IPS-20b (cell line): Measurements from ENCODE around the gene LRRC56.

Experiments used
- H3K27ac ChIP-seq: one replicate; pipeline ENCODE4 v1.5.1; 2013; ENCODE audit warnings: low read length
- H3K27me3 ChIP-seq: 2 replicates; pipeline ENCODE4 v1.6.1; 2013; ENCODE audit warnings: mild to moderate bottlenecking, low read length, inconsistent platforms; ENCODE audit not compliant: insufficient read depth
- H3K36me3 ChIP-seq: 2 replicates; pipeline ENCODE4 v1.6.1; 2013; ENCODE audit warnings: low read depth, mild to moderate bottlenecking, inconsistent platforms, low read length, moderate library complexity; ENCODE audit not compliant: insufficient read depth
- H3K4me1 ChIP-seq: 2 replicates; pipeline ENCODE4 v1.6.1; 2013; ENCODE audit warnings: mild to moderate bottlenecking, control low read depth, inconsistent platforms, low read length, moderate library complexity; ENCODE audit not compliant: insufficient read depth
- H3K4me3 ChIP-seq: 2 replicates; pipeline ENCODE4 v1.5.1; 2013; ENCODE audit warnings: mild to moderate bottlenecking, low read length, inconsistent platforms
- H3K9ac ChIP-seq: 2 replicates; pipeline ENCODE4 v1.6.1; 2013; ENCODE audit warnings: low read depth, mild to moderate bottlenecking, inconsistent platforms, low read length, moderate library complexity
- H3K9me3 ChIP-seq: 2 replicates; pipeline ENCODE4 v1.6.1; 2013; ENCODE audit warnings: mild to moderate bottlenecking, low read depth, low read length, inconsistent platforms; ENCODE audit not compliant: insufficient read depth

The LRRC56 gene

GRCh38 chr11:553083-553987 is 16.0 kb downstream of the LRRC56 start:
- peaks cover 41% of the 10 kb centered on the region for H3K27me3 ChIP-seq
- no peaks in the 10 kb centered on the region for H3K9me3 ChIP-seq
- H3K36me3 ChIP-seq, result no peaks in the 10 kb centered on the region
- H3K27ac ChIP-seq, result no peak overlapping the region
- no peak overlapping the region for H3K4me3 ChIP-seq
- no peak overlapping the region for H3K9ac ChIP-seq
- no peaks in the 10 kb centered on the region for H3K4me1 ChIP-seq

GRCh38 chr11:553988-554340 is 16.6 kb downstream of the LRRC56 start:
- H3K27me3 ChIP-seq, result peaks cover 47% of the 10 kb centered on the region
- H3K27ac ChIP-seq, result no peak overlapping the region
- H3K4me1 ChIP-seq, result no peaks in the 10 kb centered on the region
- no peaks in the 10 kb centered on the region for H3K9me3 ChIP-seq
- no peak overlapping the region for H3K4me3 ChIP-seq
- no peaks in the 10 kb centered on the region for H3K36me3 ChIP-seq
- H3K9ac ChIP-seq, result no peak overlapping the region

- Histone ChIP-seq H3K4me3 (peak overlapping the region; percentile 64; the same call in 1 of the 2 replicates), H3K9ac (peak overlapping the region; percentile 41; the same call in 1 of the 2 replicates), H3K9me3 (no peaks in the 10 kb centered on the region), H3K27me3 (peaks cover 53% of the 10 kb centered on the region), H3K36me3 (no peaks in the 10 kb centered on the region), H3K27ac (no peak overlapping the region), H3K4me1 (no peaks in the 10 kb centered on the region; the same call in 1 of the 2 replicates)
Observed at GRCh38 chr11:554428-555226, 17.3 kb downstream of the LRRC56 start.

GRCh38 chr11:555227-555779 is 18.0 kb downstream of the LRRC56 start:
- Histone ChIP-seq H3K4me3 (peak overlapping the region; percentile 60; the same call in 1 of the 2 replicates), H3K27ac (no peak overlapping the region), H3K9ac (no peak overlapping the region), H3K27me3 (peaks cover 53% of the 10 kb centered on the region), H3K4me1 (peaks cover 4% of the 10 kb centered on the region; the same call in 1 of the 2 replicates), H3K36me3 (no peaks in the 10 kb centered on the region), H3K9me3 (no peaks in the 10 kb centered on the region)

- Histone ChIP-seq H3K36me3 (no peaks in the 10 kb centered on the region), H3K4me3 (peak overlapping the region; percentile 60; the same call in 1 of the 2 replicates), H3K4me1 (peaks cover 4% of the 10 kb centered on the region; the same call in 1 of the 2 replicates), H3K27me3 (peaks cover 53% of the 10 kb centered on the region), H3K9me3 (no peaks in the 10 kb centered on the region), H3K27ac (no peak overlapping the region), H3K9ac (no peak overlapping the region)
Observed at GRCh38 chr11:555780-556661, 18.7 kb downstream of the LRRC56 start.

- peaks cover 4% of the 10 kb centered on the region; the same call in 1 of the 2 replicates for H3K4me1 ChIP-seq
- peak overlapping the region; percentile 60; the same call in 1 of the 2 replicates for H3K4me3 ChIP-seq
- H3K9me3 ChIP-seq, result no peaks in the 10 kb centered on the region
- H3K9ac ChIP-seq, result no peak overlapping the region
- no peaks in the 10 kb centered on the region for H3K36me3 ChIP-seq
- no peak overlapping the region for H3K27ac ChIP-seq
- peaks cover 56% of the 10 kb centered on the region for H3K27me3 ChIP-seq
Observed at GRCh38 chr11:556662-557256, 19.4 kb downstream of the LRRC56 start.

GRCh38 chr11:557328-558132 is 20.2 kb downstream of the LRRC56 start:
- Histone ChIP-seq H3K4me1 (peaks cover 4% of the 10 kb centered on the region; the same call in 1 of the 2 replicates), H3K4me3 (no peak overlapping the region), H3K27ac (no peak overlapping the region), H3K9ac (no peak overlapping the region), H3K9me3 (no peaks in the 10 kb centered on the region), H3K27me3 (peaks cover 58% of the 10 kb centered on the region), H3K36me3 (no peaks in the 10 kb centered on the region)

GRCh38 chr11:558503-558902 is 21.2 kb downstream of the LRRC56 start:
- H3K4me3 ChIP-seq, result no peak overlapping the region
- no peaks in the 10 kb centered on the region for H3K9me3 ChIP-seq
- no peak overlapping the region for H3K27ac ChIP-seq
- peaks cover 58% of the 10 kb centered on the region for H3K27me3 ChIP-seq
- peaks cover 4% of the 10 kb centered on the region; the same call in 1 of the 2 replicates for H3K4me1 ChIP-seq
- peaks cover under 1% of the 10 kb centered on the region; the same call in 1 of the 2 replicates for H3K36me3 ChIP-seq
- H3K9ac ChIP-seq, result no peak overlapping the region

GRCh38 chr11:559020-559620 is 21.8 kb downstream of the LRRC56 start:
- Histone ChIP-seq H3K27ac (no peak overlapping the region), H3K4me1 (peaks cover 4% of the 10 kb centered on the region; the same call in 1 of the 2 replicates), H3K36me3 (peaks cover 7% of the 10 kb centered on the region; the same call in 1 of the 2 replicates), H3K27me3 (peaks cover 53% of the 10 kb centered on the region), H3K4me3 (no peak overlapping the region), H3K9me3 (no peaks in the 10 kb centered on the region), H3K9ac (no peak overlapping the region)
